ENCODE data around the gene ADCY7.
"Not testable (repeated sequence)": the region's sequence is repeated elsewhere in the genome, so short reads cannot be mapped to it uniquely, and the experiment has no call there.

The ADCY7 gene

GRCh38 chr16:50343566-50343965 lies 77.2 kb downstream of the ADCY7 start:
- DNase-seq, result not testable (repeated sequence)

GRCh38 chr16:50345210-50345609 lies 78.9 kb downstream of the ADCY7 start:
- not testable (repeated sequence) for DNase-seq

- DNase-seq, result no peak
Measured at GRCh38 chr16:50351116-50351515, 84.8 kb downstream of the ADCY7 start.

GRCh38 chr16:50351952-50352351 lies 85.6 kb downstream of the ADCY7 start:
- no peak for DNase-seq

GRCh38 chr16:50354082-50354481 lies 87.7 kb downstream of the ADCY7 start:
- no peak for DNase-seq

GRCh38 chr16:50354629-50355456 lies 88.5 kb downstream of the ADCY7 start:
- peak; percentile 27 for DNase-seq

GRCh38 chr16:50359626-50360025 lies 93.3 kb downstream of the ADCY7 start:
- DNase-seq, result no peak

GRCh38 chr16:50360033-50360778 lies 93.9 kb downstream of the ADCY7 start:
- DNase-seq, result no peak

- DNase-seq, result no peak
Measured at GRCh38 chr16:50360779-50361178, 94.4 kb downstream of the ADCY7 start.

GRCh38 chr16:50363656-50364055 lies 97.3 kb downstream of the ADCY7 start:
- no peak for DNase-seq

- no peak for DNase-seq
Measured at GRCh38 chr16:50365791-50366575, 99.6 kb downstream of the ADCY7 start.

Data from activated CD4-positive, alpha-beta T cell treated with anti-CD3 and anti-CD28 coated beads, Interleukin-2, Interleukin-6, amounts not matched to agents 100 ng/mL and 50 ng/mL, durations not matched to agents 16 hours and 8 hours (primary cell).